CD4-positive, alpha-beta T cell treated with Interferon gamma for 1 hour (primary cell): ENCODE data around the gene CLEC1B.
"Not testable (repeated sequence)": the region's sequence is repeated elsewhere in the genome, so short reads cannot be mapped to it uniquely, and the experiment has no call there.

Source experiments
- DNase-seq: peaks from one replicate; pipeline ENCODE4 v3.0.0-alpha.2; 2020

The CLEC1B gene

DNA sequence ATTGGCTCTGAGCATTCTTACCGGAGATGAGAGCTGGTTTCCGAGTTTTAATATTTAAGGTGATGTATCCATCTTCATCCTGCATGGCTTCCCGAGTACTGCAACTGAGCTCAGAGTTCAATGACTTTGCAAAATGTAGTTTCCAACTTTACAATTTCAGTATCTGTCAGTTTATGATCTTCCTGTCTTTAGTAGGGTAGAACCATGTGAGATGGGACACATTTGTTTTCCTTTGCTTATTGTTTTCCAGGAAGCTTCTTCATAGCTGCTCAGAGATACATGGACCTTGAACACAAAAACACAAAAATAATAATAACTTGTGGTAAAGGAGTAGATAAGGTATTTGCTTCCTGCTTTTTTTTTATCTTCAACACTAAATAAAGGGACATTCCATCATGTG, at the start of gene CLEC1B:
Gene CLEC1B, minus strand, starts transcription at position 106 of the 400 bp plus-strand sequence. Its CDS starts 21 bp downstream, at position 85.
- DNase-seq: no peak

DNA sequence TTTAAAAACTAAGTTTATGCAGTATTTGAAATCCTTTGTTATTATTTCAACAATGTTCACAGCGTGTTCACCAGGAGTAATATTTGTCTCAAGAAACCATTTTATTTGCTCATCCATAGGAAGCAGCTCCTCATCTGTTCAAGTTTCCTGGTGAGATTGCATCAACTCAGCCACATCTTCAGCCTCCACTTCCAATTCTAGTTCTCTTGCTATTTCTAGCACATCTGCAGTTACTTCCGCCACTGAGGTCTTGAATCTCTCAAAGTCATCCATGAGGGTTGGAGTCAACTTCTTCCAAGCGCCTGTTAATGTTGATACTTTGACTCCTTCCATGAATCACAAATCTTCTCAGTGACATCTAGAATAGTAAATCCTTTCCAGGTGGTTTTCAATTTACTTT, 49.6 kb upstream of the CLEC1B start:
- no peak for DNase-seq

DNA sequence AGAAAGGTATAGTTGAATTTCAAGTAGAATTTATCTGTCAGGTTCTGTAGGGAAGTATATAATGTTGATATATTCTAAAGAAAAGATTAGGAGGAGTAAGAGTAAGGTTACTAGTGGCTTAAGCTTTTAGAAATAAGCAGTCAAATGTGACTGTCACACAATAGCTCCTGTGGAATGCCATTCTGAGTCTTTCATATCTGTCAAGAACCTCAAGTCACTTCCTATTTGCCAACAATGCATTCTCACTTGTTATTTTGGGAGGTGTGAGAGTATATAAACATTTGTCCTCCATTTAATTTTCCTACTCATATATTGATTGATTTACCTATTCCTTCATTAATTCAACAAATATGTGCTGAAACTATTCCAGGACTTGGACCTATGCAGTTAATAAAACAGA, 43.2 kb upstream of the CLEC1B start:
- DNase-seq: no peak

DNA sequence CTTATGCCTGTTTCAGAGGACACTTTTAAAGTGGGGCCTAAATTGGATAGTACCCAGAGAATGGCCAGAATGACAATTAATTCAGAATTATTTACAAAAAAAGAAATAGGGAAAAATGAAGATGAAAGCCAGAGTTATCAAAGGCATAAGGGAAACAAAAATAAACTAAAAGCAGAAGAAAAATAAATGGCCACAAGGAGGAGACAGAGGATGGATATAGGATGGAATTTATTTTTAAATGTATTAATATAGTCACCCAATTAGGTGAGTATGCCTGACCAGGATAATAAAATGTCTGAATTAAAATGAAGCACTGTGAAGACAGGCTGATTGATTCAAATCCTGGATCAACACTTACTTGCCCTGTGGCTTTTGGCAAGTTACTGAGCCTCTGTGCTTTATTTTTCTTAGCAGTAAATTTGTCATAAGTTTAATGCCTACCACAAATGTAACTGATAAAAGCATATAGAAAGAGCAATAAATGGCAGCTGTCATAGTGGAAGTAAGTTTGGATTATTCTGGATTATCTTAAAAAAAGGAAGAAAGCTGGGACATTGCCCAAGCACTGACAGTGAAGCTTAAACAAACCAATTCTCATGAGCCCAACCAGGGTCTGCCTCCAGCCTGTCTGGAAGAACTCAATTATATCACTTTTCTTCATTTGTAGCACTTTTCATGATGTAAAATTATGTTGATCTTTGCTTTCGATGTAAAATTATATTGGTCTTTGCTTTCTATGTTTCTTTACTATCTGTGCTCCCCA, 35.0 kb upstream of the CLEC1B start:
- no peak for DNase-seq

DNA sequence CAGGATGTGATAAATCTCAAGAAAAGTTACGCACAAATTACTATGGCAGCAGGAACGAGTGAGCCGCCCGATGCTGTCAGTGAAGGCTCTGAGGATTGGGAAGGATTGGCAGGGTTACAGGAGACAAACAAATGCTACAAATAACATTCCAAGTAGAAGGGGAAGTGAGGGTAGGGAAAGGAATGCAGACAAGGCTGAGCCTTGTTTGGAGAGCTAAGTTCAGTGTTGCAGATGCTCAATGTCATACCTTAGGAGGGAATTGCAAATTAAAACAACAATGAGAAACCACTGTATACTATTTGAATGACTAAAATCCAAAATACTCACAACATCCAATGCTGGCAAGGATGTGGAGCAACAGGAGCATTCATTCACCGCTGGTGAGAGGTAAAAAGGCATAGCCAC, 32.9 kb upstream of the CLEC1B start:
- no peak for DNase-seq

DNA sequence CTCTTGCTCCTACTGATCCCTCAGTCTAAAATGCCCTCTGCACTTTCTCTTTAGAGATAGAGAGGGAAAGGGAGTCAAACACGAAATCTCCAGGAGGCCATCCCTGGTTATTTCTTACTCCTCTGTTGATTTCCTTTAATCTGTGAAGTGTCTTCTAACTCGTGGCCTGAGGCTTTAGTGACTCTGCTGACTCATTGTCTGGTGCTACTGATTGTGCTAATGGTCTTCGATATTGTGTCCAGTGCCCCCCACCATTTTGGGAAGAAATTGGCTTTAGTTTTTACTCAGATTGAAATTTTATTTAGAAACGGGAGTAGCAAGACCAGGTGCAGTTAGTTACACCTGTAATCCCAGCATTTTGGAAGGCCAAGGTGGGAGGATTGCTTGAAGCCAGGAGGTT, 32.4 kb upstream of the CLEC1B start:
- no peak for DNase-seq

DNA sequence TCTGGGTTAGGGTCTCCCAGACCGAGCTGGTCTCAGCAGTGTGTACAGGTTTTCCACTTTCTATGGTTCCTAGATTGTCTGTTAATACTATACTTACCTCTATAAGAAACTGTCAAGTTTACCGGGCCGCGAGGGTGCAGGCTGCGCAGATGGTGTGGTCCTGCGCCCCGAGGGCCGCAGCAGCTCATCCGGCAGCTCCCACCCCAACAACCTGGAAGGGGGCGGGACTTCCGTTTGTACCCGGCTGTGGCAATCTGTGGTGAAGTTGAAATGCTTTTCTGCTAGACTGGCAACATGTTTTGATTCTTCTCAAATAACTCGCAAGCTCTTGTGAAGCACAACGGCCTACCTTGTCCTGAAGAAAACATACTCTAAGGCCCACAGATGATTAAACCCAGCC, 31.5 kb upstream of the CLEC1B start, which contains the start of gene CLEC9A:
Gene CLEC9A, plus strand, starts transcription at position 237 of the 400 bp plus-strand sequence. CDS start 22,006 bp downstream, outside the sequence.
- no peak for DNase-seq

DNA sequence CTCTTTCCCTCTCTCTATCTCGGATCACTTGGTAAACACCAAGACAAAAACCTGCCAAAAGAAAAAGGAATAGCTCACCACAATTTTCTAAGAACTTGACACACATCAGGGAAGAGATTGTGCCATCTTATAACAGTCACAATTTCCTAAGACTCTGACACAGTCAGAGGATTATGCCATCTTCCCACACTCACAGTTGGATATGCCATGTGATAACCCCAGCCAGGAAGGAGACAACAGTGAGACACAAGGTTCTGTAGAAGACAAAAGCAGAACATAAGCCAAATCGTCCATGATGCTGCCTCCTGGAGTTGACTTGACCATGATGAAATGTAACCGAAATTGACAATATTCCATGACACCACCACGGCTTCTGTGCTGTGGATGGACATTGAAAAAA, 28.8 kb upstream of the CLEC1B start:
- peak; percentile 53 for DNase-seq

DNA sequence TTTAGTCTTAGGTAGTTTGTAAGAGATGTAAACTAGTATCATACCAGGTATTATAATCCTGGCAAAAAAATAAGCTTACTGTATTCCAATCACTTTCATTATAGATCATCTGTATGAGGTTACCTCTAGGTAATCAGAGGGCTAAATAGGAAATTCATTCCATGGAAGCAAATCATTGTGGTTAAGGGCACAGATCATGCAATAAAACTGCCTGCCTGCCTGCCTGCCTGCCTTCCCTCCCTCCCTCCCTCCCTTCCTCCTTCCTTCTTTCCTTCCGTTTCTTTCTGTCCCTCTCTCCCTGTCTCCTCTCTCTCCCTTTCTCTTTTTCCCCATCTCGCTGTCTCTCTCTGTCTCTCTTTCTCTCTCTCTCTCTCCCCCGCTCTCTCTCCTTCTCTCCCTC, 28.4 kb upstream of the CLEC1B start:
- no peak for DNase-seq

DNA sequence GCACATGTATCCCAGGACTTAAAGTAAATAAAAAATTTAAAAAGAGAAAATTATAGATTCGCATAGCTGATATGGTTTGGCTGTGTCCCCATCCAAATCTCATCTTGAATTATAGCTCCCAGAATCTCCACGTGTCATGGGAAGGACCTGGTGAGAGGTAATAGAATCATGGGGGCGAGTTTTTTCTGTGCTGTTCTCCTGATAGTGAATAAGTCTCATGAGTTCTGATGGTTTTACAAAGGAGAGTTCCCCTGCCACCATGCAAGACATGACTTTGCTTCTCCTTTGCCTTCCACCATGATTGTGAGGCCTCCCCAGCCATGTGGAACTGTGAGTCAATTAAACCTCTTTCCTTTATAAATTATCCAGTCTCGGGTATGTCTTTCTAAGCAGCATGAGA, 27.7 kb upstream of the CLEC1B start:
- not testable (repeated sequence) for DNase-seq

DNA sequence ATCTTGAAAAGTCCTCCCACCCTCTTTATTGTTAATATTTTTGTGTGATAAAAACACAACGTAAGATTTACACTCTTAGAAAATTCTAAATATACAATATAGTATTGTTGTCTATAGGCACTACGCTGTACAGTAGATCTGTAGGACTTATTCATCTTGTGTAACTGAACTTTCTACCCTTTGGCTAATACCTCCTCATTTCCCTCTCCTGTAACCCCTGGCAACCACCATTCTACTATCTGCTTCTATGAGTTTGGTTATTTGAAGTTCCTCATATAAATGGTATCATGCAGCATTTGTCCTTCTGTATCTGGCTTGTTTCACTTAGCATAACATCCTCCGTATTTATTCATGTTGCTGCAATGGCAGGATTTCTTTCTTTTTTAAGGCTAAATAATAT, 26.3 kb upstream of the CLEC1B start:
- DNase-seq: no peak

DNA sequence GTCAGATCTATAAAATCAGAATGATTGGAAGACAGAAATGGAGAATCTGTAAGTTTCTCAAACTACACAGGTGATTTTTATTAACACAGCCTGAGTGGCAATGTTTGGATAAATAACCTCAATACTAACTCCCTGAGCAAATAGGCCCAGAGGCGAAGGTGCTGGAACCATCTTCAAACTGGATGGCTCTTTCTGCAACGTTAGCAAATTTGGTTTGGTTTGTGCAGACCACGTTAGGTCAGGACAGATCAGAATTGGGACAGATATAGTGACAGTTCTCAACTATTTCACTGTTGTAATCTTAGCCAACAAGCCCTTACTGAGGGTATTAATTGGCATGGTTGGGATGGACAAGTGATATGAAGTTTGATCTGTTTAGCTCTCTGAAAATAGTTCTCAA, 22.4 kb upstream of the CLEC1B start:
- DNase-seq: no peak

DNA sequence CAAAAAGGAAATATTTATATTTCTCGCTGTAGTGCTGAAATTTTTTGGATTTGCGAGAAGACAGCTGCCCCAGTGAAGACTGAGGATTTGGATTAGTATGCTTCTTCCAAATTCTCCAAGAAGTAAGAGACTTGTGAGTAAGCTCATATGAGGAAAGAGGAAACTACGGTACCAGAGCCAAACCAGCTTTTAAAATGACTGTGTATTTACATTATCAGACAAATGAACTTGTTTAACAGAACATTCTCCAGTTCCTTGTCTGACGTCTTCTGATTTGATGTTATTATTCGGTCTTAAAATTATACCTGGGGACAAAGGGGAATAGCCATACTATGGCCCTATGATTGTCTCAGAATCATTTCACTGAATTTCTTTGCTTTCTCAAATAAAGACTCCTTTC, 19.5 kb upstream of the CLEC1B start:
- no peak for DNase-seq

DNA sequence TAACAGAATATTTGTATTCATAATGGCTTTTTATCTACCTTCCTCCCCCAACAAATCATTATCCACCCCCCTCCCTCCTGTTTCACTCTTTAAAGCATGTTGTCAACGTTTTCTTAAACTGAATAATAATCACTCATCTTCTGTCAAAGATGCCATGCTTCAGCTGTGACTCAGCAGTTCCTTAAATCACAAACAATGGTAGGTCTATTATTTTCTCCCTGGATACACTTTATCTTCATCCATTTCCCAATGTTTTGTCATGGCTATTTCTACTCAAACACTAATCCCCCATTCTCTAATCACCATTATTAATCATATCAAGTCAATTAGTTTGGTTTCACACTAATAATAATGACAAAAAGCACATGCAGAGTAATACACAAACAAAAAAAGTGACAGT, 18.0 kb upstream of the CLEC1B start:
- DNase-seq: no peak

DNA sequence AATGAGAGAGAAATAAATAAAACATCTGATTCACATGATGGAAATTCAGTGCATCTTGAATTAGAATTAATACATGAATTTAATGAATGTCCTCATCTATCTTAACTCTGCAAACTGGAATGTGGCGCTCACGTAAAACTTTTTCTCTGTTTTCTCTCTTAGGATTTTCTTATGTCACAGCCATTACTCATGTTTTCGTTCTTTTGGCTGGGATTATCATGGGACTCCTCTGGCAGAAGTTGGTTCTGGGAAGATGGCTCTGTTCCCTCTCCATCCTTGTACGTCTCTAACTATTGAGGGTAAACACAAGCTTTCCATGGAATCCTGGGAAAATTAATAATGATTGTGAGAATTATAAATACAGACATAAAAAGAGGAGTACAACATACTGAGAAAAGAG, 16.5 kb upstream of the CLEC1B start:
- DNase-seq: no peak

DNA sequence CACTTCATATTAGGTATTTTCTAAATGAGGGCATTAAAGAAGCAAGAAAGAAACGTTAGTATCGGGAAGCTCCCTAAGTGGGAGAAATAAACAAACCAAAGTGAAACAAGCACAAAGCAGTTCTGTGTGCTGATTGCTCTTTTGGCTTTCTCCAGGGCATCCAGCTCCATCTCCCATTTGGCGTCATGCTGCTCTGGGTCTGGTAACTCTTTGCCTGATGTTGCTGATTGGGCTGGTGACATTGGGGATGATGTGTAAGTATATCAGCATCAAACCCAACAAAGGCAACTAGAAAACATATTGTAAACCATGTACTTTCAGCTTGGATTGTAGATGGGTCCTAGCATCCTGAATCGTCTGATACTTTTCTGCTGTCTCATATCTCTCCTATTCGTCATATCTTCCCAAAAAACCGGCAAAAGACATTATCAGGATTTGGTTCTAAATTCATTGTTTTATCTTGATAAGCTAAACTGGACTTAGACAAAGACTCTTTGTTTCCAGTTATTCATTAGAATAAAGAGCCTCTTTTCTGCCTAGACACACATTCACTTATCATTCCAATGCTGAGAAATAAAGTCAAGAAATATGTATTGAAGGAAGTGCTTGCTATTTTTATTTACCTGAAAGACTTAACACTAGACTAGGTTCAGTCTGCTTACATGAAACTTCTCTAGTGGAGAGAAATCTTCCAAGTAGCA, 13.9 kb upstream of the CLEC1B start:
- no peak for DNase-seq

DNA sequence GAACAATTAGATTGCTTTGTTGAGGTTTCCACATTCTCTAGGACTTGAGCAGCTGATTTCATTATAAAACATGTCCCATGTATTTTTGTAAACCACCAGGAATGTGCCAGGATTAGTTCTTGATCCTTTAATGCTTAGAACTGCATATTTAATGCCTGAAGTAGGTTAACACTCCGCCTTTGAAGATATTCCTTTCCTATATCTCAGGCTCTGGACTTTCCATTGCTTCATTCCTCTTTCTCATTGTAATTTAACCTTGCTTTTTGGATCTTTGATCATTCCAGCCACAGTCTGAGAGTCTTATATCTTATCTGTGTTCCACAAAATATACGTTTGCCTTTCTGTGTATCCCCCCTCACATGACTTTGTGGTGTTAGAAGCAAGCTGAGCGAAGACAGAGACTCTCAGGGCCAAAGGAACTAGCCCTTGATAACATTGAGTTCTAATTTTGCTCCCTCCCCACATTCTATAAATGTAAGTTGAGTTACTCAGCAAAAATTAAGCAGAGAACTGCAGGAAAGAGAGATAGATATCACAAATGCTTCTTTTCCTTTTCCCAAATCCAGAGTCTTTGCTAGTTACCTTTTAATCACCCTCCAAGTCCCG, 2.4 kb upstream of the CLEC1B start:
- DNase-seq: no peak

DNA sequence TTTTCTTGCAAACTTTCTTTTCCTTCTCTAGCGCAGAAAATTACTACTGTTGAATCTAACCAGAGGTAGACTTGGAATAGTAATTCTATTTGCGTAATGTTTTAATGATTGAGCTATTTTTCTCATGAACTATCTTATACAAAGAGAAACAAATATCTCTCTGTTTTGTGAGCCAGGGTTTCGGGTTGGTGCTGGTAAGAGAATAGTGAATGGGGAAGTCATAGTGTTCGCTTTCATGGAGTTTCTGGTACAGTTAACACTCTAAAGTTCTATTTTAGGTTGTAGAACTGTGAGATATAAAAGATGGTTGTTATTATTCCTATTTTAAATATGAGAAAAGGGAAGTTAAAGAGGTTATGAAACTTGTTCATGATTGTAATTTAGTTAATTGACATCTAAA, 6.6 kb downstream of the CLEC1B start:
- DNase-seq: no peak

DNA sequence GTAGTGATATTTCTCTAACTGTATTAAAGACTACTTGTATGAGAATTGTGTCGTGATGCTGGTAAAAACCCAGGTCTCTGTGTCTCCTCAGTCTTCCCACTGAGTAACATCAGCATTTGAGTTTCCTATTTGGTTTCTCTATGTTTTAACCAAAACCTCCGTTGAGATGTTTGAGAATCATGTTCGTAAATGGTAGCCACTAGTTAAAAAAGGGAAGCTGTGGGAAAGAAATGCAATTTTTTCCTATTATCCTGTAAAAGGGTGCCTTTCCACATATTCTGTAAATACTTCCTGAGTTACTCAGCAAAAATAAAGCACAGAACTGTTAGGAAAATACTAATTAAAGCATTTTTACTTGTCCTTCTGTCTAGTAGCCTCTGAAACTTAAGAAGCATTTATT, 7.0 kb downstream of the CLEC1B start:
- no peak for DNase-seq

DNA sequence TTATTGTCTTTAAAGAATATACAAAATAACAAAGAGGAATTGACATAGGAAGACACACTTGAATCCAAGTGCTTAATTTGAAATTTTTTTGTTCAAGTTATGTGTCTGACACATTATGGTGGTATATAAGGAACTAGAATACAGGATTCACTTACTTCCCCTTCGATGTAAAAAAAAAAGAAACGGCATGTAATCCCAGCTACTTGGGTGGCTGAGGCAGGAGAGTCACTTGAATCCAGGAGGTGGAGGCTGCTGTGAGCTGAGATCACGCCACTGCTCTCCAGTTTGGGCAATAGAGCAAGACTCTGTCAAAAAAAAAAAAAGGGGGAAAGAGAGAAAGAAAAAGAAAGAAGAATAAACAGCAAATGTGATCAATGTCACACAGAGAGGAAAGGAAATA, 18.8 kb downstream of the CLEC1B start:
- no peak for DNase-seq

DNA sequence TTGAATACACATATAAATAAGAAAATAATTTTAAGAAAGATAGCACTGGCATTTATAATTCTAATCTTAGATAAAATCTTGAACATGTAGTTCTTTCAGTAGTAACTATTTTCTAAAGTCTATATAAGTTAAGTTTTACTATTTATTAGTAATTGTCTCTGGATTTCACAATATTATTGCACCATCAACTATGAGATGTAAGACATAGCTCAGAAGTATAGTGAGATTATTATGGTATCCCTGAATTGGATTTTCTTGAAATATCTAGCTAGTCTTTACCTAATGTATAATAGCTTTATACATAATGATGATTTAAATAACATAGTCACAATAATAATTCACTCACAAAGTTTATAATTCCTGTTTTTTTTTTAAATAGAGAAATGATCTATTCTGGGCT, 21.0 kb downstream of the CLEC1B start:
- DNase-seq: no peak

DNA sequence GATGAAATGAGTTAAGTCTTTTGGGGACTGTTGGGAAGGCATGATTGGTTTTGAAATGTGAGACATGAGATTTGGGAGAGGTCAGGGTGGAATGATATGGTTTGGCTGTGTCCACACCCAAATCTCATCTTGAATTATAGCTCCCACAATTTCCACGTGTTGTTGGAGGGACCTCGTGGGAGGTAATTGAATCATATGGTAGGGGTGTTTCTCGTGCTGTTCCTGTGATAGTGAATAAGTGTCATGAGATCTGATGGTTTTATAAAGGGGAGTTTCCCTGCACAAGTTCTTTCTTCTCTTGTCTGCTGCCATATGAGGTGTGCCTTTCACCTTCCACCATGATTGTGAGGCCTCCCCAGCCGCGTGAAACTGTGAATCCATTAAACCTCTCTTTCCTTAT, 22.3 kb downstream of the CLEC1B start:
- DNase-seq: not testable (repeated sequence)

DNA sequence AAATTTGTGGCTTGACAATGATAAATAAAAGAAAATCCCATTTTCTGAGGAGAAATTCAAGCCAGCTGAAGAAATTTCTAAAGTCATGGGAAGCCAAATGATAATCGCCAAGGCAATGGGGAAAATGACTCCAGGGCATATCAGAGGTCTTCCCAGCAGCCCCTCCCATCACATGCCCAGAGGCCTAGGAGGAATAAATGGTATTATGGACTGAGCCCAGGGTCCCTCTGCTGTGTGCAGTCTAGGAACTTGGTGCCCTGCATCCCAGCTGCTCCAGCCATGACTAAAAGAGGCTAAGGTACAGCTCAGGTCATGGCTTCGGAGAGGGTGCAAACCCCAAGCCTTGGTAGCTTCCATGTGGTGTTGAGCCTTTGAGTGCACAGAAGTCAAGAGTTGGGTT, 23.3 kb downstream of the CLEC1B start:
- no peak for DNase-seq

DNA sequence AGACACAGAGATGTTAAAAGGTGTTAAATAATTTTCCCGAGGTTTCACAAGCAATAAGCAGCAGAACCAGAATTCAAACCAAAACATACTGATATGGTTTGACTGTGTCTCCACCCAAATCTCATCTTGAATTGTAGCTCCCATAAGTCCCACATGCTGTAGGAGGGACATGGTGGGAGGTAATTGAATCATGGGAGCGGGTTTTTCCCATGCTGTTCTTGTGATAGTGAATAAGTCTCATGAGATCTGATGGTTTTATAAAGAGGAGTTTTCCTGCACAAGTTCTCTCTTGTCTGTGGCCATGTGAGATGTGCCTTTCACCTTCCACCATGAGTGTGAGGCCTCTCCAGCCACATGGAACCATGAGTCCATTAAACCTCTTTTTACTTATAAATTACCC, 24.2 kb downstream of the CLEC1B start:
- not testable (repeated sequence) for DNase-seq
